Right forelimb (tissue), 1 donor: ENCODE measurements around the gene LRMDA.

Experiments
- DNase-seq: peaks from one replicate; pipeline ENCODE4 v3.0.0-alpha.2; 2018

Gene LRMDA

GRCh38 chr10:76251841-76252671, 820.6 kb downstream of the LRMDA start:
- DNase-seq: no peak

GRCh38 chr10:76252733-76253132, 821.3 kb downstream of the LRMDA start:
- no peak for DNase-seq

GRCh38 chr10:76255241-76255640, 823.8 kb downstream of the LRMDA start:
- DNase-seq: no peak

- DNase-seq: no peak
Observed at GRCh38 chr10:76257816-76258215, 826.4 kb downstream of the LRMDA start.

GRCh38 chr10:76265441-76266113, 834.2 kb downstream of the LRMDA start:
- no peak for DNase-seq

GRCh38 chr10:76268530-76268929, 837.1 kb downstream of the LRMDA start:
- no peak for DNase-seq

- no peak for DNase-seq
Observed at GRCh38 chr10:76268954-76269353, 837.5 kb downstream of the LRMDA start.

GRCh38 chr10:76270464-76270863, 839.0 kb downstream of the LRMDA start:
- no peak for DNase-seq

GRCh38 chr10:76274933-76275332, 843.5 kb downstream of the LRMDA start:
- DNase-seq: no peak

GRCh38 chr10:76278811-76279460, 847.5 kb downstream of the LRMDA start:
- DNase-seq: no peak

- DNase-seq: no peak
Observed at GRCh38 chr10:76281659-76282058, 850.2 kb downstream of the LRMDA start.

- no peak for DNase-seq
Observed at GRCh38 chr10:76282061-76283025, 850.9 kb downstream of the LRMDA start.

GRCh38 chr10:76284351-76284750, 852.9 kb downstream of the LRMDA start:
- no peak for DNase-seq

- DNase-seq: no peak
Observed at GRCh38 chr10:76285012-76285411, 853.6 kb downstream of the LRMDA start.

- DNase-seq: no peak
Observed at GRCh38 chr10:76285515-76285914, 854.1 kb downstream of the LRMDA start.

GRCh38 chr10:76286536-76286935, 855.1 kb downstream of the LRMDA start:
- DNase-seq: no peak

- no peak for DNase-seq
Observed at GRCh38 chr10:76287856-76288255, 856.4 kb downstream of the LRMDA start.

- DNase-seq: no peak
Observed at GRCh38 chr10:76291175-76291574, 859.8 kb downstream of the LRMDA start.

- DNase-seq: no peak
Observed at GRCh38 chr10:76291885-76292284, 860.5 kb downstream of the LRMDA start.

- no peak for DNase-seq
Observed at GRCh38 chr10:76296957-76297356, 865.5 kb downstream of the LRMDA start.

- DNase-seq: no peak
Observed at GRCh38 chr10:76297358-76297757, 865.9 kb downstream of the LRMDA start.

- DNase-seq: no peak
Observed at GRCh38 chr10:76297780-76298281, 866.4 kb downstream of the LRMDA start.
